SK-N-MC (cell line): ENCODE data around the gene MRPS12.
"Not testable (repeated sequence)": the region's sequence is repeated elsewhere in the genome, so short reads cannot be mapped to it uniquely, and the experiment has no call there.

Experiments
- EZH2 ChIP-seq: fragments of 200-600 bp; sonication (generic); IDR thresholded peaks from one replicate; pipeline ENCODE4 v1.6.1; 2017; ENCODE audit warnings: antibody characterized with exemption
- POLR2AphosphoS5 ChIP-seq: IDR thresholded peaks from 2 replicates; pipeline ENCODE4 v1.6.1; 2012; ENCODE audit warnings: mild to moderate bottlenecking, low read depth, low read length, borderline replicate concordance

DNA sequence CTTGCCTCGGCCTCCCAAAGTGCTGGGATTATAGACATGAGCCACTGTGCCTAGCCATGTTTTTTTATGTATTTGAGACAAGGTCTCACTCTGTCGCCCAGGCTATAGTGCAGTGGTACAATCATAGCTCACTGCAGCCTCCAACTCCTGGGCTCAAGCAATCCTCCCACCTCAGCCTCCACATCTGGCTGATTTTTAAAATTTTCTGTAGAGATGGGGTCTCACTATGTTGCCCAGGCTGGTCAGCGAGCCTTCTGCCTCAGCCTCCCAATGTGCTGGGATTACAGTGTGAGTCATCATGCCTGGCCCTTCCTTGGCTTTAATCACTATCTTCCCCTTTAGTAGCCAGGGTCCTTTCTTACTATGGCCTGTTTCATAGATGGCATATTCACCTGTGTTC, 46.1 kb upstream of the MRPS12 start:
- TF ChIP-seq EZH2, POLR2AphosphoS5: not testable (repeated sequence)
